DLD1 (cell line): ENCODE measurements around the gene CSF3R.

Source experiments
- in situ Hi-C: cut with HindIII; loops from 2 replicates; pipeline ENCODE4 v1.10.0; 2017; ENCODE audit warnings: low sequenced_read_pairs

CSF3R gene

DNA sequence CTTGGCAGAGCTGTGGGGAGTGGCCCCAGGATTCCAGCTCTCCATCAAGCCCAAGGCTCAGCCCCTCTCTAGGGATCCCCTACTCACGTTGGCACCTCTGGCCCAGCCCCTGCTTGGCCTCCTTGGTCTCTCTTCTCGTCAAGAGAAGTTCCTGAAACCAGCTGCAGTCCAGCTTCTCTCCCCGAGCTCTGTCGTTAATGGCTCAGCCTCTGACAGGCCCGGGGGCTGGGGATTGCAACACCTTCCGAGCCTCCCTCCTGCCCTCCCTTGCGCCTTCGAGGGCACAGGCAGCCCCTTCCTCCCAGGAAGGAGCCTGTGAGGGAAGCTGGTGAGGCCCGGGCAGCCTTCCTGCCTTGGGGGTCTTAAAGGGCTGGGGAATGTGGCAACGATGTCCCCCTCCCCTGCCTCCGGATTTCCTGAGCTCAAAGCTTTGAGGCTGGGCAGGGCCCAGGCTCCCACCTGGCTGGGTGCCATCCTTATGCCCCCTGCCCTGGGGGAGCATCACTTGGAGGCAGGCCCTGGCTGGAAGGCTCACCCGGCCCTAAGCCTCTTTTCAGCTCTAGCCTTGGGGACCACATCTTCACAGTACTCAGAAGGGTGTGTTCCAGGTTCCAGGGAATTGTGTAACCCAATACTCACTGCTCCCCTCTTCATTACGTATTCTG lies at the start of gene CSF3R:
TSS of gene CSF3R (minus strand) at position 190 of the 665 bp plus-strand sequence. CDS start 3,417 bp downstream, outside the sequence.
- in situ Hi-C loops = no loop called here

DNA sequence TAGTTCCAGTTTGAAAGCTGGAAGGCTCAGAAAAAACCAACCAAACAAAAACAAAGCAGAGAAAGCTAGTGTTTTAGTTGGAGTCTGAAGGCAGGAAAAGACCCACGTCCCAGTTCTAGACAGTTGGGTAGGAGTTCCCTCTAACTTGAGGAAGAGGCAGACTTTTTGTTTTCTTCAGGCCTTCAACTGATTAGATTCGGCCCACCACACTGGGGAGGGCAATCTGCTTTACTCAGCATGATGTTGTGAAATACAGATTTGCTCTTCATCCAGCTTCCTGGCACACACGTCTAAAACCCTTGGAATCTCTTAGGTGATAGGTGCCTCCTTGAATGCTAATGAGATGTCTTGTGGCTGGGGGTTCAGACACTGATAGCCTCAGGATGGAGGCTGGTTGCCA lies 49.1 kb upstream of the CSF3R start:
- in situ Hi-C loops = no loop called here

DNA sequence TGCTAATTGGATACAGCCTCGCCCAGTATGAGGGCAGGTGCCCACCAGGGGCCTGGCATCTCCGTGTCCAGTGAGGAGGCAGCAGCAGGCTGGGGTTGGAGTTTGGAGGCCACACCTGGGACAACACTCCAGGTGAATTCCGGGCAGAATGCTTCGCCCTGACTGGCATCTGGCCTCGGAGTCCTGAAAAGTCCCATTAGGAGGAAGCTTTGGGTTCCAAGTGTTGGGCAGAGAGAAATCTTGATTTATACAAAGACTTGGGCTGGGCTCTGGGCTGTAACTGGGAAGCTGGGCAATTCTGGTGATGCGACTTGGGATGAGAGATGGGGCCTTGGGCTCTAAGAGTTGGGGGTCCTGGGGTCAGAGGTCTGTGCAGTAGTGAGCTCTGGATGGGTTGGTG lies 48.1 kb upstream of the CSF3R start:
- in situ Hi-C loops = no loop called here

DNA sequence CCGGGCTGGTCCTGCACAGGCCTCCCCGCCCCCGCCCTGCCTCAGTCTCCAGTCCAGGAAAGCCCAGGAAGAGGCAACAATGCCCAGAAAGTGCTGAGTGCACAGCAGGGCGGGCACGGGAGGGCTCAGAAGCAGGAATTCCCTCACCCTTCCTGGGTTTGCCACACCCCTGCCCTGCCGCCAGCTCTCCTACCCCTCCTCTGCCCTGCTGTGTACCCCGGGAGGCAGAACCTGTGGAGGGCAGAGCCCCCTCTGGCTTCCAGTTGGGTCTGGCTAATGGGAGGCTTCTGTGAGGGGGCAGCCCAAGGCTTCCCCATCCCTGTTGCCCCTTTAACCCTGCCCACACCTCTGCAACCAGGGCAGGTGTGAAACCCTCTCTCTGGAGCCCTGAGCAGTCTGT lies 47.5 kb upstream of the CSF3R start:
- in situ Hi-C loops = no loop called here

DNA sequence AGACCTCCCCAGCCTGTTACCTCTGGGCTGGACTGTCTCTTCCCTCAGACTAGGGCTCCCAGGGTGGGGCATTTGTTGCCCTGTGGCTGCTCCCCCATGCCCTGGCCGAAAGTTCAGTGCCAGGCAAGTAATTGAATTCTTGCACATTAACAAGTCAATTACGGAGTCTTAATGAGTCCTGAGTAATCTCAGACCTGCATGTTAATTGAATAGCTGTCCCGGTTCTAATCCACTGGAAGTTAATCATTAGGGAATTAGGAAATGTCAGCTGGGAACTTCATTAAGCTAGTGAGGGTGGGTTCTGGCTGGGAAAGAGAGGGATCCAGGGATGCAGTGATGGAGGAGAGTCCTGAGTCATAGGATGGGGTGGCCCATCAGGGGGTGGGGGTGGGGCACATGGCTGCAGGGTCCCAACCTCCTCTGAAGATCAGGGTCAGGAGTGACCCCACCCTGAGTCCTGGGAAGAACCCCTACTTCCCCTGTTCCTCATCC lies 47.1 kb upstream of the CSF3R start:
- in situ Hi-C loops = no loop called here

DNA sequence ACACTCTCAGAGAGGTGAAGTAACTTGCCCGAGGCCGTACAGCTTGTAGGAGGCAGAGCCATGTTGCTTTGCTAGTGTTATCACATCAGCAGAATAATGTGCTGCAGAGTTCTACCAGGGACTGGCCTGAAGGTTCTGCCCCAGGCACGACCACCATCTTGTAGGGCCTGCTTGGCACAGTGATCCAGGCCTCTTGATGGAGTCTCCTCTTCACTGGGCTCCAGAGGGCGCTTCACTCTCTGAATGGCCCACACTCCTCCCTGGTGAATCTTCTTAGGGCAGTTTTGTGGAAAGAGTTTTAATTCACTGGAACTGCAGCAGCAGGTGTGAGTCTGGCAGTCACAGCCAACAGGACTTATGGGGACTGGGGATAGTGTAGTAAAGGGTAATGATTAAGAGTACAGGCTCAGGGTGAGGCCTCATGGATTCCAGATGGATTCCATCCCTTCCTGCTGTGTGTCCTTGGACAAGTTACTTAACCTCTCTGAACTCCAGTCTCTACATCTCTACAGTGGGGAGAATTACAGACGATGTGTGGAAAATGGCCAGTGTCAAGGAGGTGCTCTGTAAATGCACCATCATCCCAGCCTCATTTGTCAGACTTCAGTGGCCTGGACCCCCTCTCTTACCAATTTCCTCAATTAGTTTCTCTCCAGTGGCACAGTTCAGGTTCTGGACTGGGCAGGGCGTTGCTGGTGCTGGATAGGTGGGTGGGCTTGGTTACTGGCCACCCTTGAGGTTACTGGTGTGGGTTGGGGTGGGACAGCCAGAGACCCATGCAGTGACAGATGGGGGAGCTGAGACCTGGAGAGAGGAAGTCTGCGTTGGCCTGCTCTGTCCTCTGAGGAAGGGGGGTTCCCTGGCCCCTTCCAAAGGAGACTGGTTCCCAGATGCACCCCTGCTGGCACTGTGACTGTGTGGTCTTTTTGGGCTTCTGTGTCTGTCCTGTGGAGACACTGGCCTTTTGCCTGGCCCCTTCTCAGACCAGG lies 45.9 kb upstream of the CSF3R start:
- in situ Hi-C loops = no loop called here

DNA sequence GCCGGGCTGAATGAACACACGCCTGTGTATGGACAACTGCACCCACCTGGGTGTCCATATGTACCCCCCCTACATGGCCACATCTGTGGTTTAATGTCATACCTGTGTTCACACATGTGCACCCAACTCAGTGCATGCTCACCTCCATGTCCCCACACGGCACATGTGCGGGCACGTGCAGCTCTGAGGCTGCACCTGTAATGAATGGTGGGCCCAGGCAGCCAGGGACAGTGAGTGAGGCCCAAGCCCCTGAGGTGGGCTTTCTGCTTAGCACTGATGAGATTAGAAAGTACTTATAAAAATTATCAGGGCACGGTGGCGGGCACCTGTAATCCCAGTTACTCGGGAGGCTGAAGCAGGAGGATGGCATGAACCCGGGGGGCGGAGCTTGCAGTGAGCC lies 42.5 kb upstream of the CSF3R start:
- in situ Hi-C loops = no loop called here

DNA sequence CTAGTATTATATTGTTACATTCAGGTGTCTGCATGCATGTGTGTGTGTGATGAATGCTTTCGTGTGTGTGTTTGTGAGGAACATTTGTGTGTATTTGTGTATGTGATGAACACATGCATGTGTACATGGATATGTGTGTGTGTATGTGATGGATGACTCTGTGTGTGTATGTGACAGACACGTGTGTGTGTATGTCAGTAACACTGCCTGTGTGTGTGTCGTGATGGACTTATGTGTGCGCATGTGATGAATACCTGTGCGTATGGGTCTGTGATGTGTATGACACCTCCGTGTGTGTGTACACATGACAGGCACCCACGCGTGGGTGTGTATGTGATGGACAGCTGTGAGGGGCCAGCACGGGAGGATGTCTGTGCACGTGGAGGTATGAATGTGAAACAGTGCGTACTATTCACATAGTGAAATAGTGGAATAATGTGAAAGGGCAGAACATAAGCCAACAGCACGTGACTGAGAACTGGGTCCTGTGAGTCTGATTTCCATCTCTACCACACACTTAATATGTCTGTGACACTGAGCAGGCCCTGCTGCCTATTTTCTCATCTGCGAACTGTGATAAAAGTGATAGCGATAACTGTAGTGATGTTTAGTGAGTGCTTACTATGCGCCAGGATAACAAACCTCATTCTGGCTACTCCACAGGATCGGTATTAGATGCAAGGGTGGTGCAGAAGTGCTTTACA lies 41.8 kb upstream of the CSF3R start:
- in situ Hi-C loops = no loop called here

DNA sequence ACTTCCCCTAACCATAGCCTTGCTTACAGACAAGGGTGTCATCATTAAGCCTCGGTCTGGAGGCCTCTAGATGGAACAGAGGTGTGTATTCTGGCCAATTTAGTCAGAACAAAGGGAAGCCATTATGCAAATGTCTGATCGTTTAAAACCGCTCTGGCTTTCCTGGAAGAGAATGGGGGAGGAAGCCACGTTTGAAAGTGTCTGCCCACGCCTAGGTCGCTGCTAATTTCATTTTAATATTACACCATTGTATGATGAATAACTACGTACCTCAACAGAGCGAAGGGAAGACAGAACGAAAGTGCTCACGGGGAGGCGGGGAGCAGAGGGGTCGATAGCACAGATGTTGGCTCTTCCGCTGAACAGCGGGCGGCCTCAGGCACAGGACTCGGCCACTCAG lies 41.1 kb upstream of the CSF3R start:
- in situ Hi-C loops = no loop called here

DNA sequence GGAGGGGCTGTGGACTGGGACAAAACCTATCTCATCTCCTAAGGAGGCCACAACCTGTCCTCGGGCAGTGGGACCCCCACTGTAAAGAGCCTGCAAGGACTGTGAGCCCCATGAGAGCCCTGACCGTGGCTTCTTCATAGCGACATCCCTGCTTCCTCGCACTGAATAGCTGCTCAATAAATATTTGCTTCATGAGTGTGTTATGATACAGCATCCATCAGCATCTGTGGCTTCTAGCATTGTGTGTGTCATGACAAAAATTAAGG lies 40.5 kb upstream of the CSF3R start:
- in situ Hi-C loops = no loop called here

DNA sequence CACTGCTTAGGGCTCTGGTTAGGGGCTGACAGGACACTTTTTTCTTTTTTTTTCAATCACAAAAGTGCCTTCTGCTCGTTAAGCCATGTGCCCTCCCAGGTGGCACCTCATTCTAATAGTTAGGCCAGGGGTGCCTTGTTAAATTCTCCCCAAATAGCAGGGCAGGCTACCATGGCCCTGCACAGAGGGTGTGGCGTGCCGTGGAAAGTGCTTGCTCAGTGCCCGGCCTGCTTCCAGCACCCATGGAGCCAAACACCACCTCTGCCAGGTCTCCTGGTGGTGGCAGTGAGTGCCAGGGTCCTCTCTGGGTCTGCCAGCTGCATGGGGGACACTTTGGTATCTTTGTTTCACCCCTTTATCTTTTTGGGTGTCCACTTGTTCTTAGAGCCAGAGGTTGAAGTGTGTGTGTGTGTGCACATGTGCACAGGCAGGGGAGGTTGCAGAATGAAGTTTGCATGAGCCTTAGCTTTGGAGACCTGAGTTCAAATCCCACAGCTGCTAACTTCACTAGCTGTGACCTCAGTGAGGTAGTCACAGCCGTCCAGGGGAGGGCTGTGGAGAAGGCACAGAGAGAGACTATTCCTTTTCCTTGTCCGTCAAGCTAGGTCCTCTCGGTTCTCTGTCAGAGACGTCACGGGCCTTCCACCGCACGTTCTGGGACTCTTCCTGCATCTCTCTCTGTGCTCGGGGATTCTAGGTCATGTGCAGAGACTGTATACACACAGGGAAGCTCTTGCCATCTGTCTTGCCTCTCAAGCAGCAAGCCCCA lies 39.9 kb upstream of the CSF3R start:
- in situ Hi-C loops = no loop called here

DNA sequence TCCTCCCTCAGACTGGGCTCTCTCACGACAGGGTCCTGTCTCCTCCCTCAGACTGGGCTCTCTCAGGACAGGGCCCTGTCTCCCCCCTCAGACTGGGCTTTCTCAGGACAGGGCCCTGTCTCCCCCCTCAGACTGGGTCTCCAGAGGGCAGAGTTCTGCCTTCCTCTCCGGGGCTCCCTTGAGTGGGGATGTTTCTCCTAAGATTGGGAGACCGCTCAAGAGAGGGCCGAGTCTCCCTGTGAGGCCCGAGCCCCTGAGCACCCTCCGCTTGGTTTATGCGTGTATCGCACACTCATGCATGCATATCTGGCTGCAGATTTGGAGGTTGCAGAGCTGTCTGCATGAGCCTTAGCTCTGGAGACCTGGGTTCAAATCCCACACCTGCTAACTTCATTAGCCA lies 39.3 kb upstream of the CSF3R start:
- in situ Hi-C loops = no loop called here

DNA sequence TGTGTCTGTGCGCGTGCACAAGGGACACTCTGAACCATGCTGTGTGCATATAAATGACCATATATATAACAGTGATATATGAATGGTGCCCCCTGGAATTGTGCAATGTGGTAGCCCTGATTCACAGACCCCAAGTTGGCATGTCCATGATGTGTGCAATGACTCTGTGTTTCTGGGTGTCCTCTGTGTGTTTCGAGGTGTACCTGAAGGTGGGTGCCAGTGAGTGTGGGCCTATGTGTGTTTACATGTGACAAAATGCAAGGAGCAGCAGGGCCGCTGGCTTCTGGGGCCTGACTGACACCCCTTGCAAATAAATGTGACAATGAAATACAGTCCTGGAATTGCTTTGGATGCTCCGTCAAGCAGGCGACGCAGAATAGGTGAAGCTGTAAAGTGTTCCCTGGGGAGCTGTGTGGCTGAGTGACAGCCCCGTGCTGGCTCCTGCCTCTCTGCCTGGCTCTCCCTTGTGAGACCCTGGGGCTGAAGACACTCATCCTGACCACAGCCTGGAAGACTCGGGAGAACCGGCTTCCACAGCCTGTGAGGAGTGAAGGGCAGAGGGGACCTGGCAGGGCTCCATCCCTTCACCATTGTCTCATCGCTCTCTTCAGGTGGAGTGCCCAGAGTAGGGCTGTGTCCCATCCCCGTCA lies 38.2 kb upstream of the CSF3R start:
- in situ Hi-C loops = no loop called here

DNA sequence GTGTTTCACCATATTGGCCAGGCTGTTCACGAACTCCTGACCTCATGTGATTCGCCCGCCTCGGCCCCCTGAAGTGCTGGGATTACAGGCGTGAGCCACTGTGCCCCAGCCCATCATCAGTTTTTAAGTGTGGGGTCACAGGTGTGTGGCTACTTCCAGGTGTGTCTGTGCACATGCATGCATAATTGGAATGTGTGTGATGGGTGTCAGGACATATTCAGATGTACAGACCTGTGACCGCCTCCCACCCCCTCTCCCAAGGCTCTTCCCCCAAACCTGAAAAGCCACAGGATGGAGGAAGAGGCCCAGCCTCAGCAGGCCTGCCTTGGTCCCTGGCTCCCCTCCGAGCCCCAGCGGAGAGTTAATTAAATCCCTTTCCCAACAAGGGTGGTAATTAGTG lies 37.3 kb upstream of the CSF3R start:
- in situ Hi-C loops = no loop called here

DNA sequence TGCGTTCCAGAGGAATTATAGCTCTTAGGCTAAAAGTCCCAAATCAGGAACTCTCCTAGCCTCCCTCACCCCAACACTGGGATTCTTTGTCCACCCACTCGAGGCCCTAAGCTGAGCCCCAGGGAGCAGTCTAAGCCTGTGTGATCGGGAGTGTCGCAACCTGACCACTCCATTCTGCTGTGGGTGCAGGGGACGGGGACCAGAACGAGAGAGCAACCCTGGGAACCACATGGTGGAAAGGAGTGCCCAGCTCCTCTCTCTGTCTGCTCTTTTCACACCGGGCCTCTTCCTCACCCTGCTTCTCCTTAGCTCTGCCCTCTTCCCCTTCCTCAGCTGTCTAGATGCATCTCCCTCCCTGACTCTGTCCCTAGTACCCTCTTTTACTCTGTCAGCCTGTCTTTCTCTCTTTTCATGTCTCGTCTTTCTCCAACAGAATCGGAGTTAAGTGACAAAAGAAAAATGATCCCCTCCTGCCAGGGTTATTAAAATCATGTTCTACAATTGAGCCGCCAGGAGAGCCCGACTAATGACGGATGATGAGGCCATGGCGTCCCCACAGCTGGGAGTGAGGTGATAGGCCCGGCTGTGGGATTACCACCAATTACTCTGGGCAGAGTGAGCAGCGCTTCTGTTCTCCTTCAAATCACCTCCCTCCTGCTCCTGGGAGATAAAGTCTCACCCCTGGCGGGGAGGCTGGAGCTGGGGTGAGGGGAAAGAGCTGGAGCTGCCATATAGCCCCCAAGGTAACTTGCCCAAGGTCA lies 34.5 kb upstream of the CSF3R start:
- in situ Hi-C loops = loop anchor here (5.0 kb wide), 1 partner anchor 70 kb away; no protein-coding TSS in a partner anchor

DNA sequence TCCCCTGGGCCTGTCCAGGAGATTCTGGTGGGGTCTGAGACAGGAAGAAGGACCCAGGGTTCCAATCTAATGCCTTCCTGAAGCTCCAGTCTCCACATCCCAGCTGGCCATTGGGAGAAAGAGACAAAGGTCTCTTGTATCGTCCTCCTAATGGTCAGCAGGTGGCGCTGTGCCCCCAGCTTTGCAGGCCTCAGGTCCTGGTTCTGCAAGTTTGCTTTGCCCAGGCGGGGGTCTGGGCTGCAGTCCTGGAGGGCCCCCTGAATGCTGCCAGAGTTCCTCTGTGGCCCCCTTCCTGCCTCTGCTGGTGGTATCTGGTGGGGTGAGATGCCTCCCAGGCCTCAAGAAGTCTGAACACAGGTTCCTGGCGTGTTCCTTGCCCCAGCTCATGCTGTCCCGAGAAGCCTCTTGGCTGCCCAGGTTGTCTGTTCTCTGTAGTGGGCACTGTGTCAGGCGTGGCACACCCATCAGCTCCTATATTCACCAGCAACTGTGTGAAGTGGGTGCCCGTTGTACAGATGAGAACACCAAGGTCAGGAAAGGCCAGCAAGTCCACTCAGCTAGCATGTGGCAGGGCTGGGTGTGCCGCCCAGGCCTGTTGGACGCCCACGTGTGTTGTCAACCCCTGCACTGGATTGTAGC lies 33.8 kb upstream of the CSF3R start:
- in situ Hi-C loops = loop anchor here (5.0 kb wide), 1 partner anchor 71 kb away; no protein-coding TSS in a partner anchor

DNA sequence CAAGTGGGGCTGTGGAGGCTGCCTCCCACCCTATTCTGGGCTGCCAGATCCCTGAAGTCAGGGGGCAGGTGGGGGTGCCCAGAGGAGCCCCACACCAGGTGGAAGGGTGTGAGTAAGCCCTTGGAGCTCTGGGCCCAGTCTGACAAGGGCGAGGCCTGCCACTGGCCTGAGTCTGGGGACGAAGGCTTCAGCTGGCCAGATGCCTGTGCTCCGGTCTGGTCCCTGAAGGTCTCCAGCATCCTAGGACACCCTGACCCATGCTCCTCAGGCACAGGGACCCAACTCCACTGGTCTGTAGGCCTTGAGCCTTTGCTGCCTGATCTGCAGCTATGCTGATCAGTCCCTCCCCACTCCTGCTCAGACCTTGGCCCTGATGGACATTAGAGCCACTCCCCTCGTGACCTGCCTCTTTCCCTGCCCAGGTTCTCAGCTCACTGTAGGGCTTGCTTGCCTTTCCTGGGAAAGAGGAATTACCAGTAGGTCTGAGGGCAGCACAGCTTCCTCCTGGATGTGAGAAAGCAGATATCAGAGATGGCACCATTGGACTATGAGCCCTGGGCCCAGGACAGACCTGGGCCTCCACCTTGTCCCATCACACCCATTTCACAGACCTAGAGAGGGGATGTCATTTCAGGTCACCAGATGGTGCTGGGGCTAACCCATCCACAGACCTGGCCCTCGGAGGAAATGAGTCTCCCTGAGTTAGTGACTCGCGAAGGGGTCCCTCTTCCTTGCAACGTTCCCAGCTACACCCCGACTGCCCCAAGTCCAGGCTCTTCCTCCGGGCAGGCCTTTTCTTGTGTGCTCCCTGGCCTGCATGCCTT lies 32.8 kb upstream of the CSF3R start:
- in situ Hi-C loops = loop anchor here (5.0 kb wide), 1 partner anchor 72 kb away; no protein-coding TSS in a partner anchor

DNA sequence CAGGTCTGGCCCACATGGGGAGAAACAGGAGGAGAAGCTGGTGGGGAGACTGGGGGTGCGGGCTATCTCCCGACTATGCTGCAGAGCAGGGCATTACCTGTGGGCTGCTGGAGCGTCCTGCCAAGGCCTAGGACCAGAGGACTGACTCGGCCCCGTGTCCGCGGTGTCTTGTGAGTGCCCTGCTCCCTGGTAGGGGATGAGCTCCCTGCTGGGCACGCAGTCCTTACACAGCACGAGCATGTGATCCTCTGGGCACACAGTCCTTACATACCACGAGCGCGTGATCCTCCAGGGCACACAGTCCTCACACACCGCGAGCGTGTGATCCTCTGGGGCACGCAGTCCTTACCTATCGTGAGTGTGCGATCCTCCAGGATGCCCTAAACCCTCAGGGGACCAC lies 31.8 kb upstream of the CSF3R start:
- in situ Hi-C loops = no loop called here
